Neural cell (in vitro differentiated cells): ENCODE measurements around the gene SLC44A4.

Source experiments
- EP300 ChIP-seq: fragments of 450-650 bp; conservative IDR thresholded peaks from 2 replicates; pipeline ENCODE4 v1.6.1; 2014; ENCODE audit warnings: antibody characterized with exemption, mild to moderate bottlenecking, moderate library complexity; ENCODE audit not compliant: poor library complexity, severe bottlenecking
- EZH2 ChIP-seq: fragments of 200-600, 300-800 bp; shearing (Covaris generic), sonication (generic); IDR thresholded peaks from 2 replicates; pipeline ENCODE4 v1.6.1; 2014; ENCODE audit warnings: antibody characterized with exemption, low read length, borderline replicate concordance, mild to moderate bottlenecking; ENCODE audit not compliant: insufficient read depth, poor library complexity, severe bottlenecking
- MXI1 ChIP-seq: fragments of 450-650 bp; conservative IDR thresholded peaks from 2 replicates; pipeline ENCODE4 v1.6.1; 2014; ENCODE audit warnings: antibody characterized with exemption, mild to moderate bottlenecking; ENCODE audit not compliant: poor library complexity, severe bottlenecking
- POLR2AphosphoS5 ChIP-seq: IDR thresholded peaks from 2 replicates; pipeline ENCODE4 v1.6.1; 2012
- SMC3 ChIP-seq: fragments of 450-650 bp; conservative IDR thresholded peaks from 2 replicates; pipeline ENCODE4 v1.6.1; 2014; ENCODE audit warnings: antibody characterized with exemption, mild to moderate bottlenecking, moderate library complexity; ENCODE audit not compliant: poor library complexity
- TAF1 ChIP-seq: IDR thresholded peaks from 2 replicates; pipeline ENCODE4 v1.6.1; 2012; ENCODE audit warnings: low read depth
- TF ChIP-seq, protein P1 (sequence below): fragments of 450-650 bp; IDR thresholded peaks from 2 replicates; pipeline ENCODE4 v1.5.1; 2014; ENCODE audit warnings: antibody characterized with exemption, mild to moderate bottlenecking, moderate library complexity; ENCODE audit not compliant: poor library complexity, severe bottlenecking
- TF ChIP-seq, protein P2 (sequence below): IDR thresholded peaks from 2 replicates; pipeline ENCODE4 v1.6.1; 2012; ENCODE audit warnings: borderline replicate concordance

DNA sequence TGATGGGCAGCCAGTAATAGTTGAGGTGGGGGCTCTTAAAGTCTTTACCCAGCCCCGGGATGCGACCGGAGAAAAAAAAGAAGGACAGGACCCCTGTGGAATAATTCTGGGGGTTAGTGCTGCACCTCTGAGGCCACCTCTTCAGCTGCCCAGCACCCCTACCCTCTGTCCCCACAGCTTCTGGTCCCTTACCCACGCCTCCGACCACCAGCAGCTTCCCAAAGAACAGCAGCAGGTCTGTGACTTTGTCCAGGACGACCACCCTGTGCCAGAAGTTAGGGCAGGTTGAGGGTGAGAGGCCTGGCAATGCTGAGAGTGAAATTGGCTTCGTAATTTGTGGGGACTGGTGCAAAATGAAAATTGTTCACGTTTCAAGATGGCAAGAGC is 14.0 kb downstream of the SLC44A4 start:
- TF ChIP-seq EZH2 (no peak), EP300 (no peak), SMC3 (no peak), TAF1 (no peak), POLR2AphosphoS5 (no peak), MXI1 (no peak)
- TF ChIP-seq, protein P1, sequence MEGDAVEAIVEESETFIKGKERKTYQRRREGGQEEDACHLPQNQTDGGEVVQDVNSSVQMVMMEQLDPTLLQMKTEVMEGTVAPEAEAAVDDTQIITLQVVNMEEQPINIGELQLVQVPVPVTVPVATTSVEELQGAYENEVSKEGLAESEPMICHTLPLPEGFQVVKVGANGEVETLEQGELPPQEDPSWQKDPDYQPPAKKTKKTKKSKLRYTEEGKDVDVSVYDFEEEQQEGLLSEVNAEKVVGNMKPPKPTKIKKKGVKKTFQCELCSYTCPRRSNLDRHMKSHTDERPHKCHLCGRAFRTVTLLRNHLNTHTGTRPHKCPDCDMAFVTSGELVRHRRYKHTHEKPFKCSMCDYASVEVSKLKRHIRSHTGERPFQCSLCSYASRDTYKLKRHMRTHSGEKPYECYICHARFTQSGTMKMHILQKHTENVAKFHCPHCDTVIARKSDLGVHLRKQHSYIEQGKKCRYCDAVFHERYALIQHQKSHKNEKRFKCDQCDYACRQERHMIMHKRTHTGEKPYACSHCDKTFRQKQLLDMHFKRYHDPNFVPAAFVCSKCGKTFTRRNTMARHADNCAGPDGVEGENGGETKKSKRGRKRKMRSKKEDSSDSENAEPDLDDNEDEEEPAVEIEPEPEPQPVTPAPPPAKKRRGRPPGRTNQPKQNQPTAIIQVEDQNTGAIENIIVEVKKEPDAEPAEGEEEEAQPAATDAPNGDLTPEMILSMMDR: no peak
- TF ChIP-seq, protein P2, sequence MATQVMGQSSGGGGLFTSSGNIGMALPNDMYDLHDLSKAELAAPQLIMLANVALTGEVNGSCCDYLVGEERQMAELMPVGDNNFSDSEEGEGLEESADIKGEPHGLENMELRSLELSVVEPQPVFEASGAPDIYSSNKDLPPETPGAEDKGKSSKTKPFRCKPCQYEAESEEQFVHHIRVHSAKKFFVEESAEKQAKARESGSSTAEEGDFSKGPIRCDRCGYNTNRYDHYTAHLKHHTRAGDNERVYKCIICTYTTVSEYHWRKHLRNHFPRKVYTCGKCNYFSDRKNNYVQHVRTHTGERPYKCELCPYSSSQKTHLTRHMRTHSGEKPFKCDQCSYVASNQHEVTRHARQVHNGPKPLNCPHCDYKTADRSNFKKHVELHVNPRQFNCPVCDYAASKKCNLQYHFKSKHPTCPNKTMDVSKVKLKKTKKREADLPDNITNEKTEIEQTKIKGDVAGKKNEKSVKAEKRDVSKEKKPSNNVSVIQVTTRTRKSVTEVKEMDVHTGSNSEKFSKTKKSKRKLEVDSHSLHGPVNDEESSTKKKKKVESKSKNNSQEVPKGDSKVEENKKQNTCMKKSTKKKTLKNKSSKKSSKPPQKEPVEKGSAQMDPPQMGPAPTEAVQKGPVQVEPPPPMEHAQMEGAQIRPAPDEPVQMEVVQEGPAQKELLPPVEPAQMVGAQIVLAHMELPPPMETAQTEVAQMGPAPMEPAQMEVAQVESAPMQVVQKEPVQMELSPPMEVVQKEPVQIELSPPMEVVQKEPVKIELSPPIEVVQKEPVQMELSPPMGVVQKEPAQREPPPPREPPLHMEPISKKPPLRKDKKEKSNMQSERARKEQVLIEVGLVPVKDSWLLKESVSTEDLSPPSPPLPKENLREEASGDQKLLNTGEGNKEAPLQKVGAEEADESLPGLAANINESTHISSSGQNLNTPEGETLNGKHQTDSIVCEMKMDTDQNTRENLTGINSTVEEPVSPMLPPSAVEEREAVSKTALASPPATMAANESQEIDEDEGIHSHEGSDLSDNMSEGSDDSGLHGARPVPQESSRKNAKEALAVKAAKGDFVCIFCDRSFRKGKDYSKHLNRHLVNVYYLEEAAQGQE: no peak
